NCI-H82 (cell line): Measurements from ENCODE around the gene UQCR11.
A peak's percentile ranks its signal among the peaks of the same experiment; 100 is the strongest.

Experiments
- DNase-seq: peaks from one replicate; lab custom pipeline; 2025; lab: John Stamatoyannopoulos, UW

Gene UQCR11

DNA sequence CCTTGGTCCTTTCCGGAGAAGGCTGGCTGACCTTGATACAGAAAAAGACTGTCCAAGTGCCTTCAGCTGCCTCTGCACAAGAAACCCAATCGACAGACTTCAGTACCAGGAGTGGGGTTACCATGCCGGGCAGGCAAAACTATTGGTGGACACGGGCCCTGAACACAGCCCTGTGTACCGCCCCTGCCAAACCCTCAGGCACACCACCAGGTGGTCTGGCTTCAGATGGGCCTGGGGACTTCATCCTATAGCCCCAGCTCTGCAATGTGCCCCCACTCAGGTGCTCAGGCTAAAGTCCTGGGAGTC lies 29.6 kb upstream of the UQCR11 start:
- DNase-seq, result no peak

DNA sequence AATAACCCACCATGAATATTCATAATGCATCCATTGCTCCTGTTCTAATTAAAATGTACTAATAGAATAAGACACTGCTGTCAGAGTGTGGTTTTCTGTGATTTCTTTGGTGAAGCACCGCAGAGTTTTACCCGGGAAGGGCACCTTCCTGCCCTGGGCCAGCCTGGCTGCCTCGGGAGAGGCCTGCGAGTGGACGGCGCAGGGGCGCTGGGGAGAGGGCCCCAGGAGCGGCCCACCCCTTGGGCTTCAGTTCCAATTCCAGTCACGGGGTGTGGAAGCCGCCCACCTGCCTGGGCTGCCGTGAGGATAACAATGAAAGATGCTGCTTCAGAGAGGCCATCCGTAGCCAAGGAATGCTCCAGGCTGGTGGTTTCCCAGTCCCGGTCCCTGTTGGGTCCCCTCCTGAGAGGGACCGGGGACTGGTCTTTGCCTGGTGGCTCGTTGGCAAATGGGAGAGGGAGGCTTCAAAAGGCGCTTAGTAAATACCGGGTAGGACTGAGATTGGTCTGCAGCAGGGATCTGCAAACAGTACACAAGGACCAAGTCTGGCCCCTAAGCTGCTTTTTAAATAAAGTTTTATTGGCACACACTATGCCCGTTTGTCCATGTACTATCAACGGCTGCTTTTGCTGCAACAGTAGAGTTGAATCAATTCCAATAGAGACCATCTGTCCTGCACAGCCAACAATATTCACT lies 29.1 kb upstream of the UQCR11 start:
- no peak for DNase-seq

DNA sequence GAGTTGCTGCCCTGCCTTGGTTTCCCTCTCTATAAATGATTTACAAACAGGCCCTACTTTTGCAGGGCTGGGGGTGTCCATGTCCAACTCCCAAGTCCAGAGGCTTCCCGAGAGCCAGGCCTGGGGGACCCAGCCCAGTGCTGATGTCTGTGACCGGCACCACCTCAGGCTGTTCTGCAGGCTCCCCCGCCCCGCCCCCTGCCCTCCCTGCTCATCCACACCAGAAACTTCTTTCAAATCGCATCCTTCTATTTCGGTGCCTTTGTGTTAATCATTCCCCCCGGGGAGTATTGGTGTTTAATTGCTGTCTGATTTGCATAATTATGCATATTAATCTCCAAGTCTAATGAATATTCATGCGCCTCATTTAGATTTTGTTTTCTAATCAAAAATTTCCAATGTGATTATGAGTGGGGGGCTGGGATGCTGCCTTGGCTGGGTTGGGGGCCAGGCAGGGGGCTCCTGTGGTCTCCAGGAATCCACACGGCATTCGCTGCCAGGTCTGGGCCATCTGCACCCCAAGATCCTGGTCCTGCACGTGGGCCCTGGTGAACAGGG lies 28.1 kb upstream of the UQCR11 start:
- no peak for DNase-seq

DNA sequence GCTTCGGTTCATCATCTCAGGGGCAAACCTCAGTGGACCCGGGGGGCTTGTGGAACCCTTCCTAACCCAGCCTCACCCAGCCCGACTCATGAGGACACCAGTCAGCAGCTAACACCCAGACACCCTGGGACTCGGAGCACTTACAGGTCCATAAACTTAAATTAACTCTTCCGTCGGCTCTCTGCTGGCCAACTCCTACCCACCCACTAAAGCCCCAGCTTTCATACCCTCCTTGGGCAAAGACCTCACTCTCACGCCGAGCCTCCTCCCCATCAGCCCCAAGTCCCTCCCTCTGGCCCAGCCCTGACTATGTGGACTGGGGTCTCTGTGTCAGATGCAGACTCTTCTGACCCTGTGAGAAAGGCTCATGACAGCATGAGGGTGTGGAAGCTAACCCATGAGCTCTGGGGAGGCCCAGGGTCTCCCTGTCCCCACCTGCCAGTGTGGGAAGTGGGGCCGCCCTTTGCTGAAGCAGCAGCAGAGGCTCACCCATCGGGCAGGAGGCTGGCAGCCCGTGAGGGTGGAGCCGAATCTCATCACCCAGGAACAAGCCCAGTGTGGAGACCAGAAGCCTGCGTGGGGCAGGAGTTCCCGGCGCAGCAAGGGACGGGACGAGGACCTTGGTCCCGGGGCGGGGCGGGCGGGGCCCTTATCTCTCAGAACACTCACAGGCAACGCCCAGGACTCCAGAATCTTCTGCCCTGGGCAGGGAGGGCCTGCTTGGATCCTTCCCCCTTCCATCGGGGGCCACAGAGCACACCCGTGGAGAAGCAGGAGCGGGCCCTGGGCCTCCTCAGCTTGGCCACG lies 27.4 kb upstream of the UQCR11 start:
- no peak for DNase-seq

DNA sequence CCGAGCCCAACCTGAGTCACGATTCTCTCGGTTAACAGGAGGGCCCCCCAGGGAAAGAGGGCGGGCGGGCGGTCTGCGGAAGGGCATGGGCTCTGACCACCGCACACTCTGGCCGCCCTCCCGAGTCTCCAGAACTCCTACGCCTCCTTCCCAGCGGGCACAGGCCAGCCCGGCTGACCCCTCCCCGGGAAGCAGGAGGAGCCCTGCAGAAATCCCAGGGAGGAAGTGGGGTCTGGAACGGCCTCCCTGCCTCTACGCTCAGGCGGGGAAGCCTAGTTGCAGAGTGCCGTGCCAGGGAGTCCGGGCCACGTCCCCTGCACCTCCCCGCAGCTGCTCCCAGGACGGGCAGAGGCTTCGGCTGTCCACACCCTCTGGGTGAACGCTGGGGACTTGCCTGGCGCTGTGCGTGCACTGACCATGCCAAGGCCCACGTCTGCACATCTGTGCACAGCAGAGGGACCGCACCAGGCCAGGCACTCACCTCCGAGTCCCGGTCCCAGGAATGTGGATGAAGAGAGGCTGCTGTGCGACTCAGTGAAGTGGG lies 26.4 kb upstream of the UQCR11 start:
- DNase-seq, result no peak

DNA sequence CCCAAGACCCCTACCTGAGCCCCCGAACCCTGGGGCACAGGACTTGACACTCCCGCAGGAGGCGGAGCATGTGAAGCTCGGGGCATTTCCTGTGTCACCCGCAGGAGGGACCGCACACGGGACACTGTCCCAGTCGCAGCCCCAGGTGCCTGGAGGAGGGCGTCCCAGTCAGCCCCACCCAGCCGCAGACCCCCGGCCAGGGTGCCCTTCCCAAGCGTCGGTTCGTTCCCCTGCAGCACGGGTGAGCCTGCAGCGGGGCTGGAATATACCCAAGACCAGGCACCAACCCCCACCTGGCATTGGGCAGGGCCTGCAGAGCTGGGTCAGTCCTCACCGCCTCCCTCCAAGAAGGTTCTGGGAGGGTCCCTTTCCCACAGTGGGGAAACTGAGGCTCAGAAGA lies 25.5 kb upstream of the UQCR11 start:
- DNase-seq, result no peak

DNA sequence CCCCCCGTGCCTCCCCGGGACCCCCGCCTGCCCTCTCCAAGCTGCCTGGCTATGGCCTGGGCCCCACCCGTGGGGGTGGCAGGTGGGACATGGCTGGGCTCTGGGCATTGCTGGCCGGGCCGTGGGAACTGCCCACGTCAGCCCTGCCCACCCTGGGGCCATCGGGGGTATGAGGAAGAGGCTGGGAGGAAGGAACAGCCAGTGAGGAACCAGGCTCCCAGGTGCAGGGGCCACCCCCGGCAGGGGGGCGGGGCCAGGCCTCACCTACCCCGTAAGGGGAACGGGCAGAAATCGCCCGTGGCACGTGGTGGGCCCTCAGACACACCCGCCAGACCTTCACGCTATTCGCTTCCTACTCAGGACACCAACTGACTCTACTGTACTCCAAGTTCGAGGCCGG lies 24.8 kb upstream of the UQCR11 start:
- no peak for DNase-seq

DNA sequence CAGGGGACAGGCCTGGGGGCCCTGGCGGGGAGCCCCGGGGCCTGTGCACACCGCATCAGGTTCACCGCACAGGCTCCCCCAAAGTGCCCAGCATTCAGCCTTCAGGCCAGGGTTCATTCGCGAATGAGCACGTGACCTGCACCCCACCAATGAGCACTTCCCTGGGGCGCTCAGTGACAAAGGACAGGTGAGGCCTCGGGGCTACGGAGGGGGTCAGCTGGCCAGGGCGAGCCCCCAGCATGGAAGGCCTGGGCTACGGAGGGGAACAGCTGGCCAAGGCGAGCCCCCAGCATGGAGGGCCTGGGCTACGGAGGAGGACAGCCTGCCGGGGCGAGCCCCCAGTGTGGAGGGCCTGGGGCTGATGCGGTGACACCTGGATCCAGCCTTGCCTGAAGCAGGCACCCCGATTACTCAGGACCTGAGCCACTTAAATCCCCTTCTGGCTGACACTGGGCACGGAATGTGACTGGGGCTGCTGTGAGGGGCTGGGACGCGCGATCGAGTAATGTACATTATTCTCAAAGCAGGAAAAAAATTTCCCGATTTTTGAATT lies 24.1 kb upstream of the UQCR11 start:
- no peak for DNase-seq

DNA sequence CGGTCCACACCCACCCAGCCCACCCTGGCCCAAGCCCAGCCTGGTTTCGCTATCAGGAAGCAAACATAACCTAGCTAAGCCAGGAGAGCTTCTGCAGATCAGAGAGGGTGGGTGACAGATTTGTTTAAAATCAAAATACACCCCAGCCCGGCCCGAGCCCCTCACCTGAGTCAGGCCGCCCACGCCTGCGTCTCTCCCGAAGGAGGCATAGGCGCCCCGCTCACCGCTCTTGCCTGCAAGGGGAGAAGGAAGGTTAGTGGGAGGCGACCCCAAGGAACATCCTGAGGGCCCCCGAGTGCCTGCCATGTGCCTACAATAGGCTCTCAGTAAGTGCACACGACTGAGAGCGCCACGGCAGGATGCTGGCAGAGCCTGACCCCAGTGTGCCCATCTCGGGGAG lies 21.9 kb upstream of the UQCR11 start:
- DNase-seq, result no peak

DNA sequence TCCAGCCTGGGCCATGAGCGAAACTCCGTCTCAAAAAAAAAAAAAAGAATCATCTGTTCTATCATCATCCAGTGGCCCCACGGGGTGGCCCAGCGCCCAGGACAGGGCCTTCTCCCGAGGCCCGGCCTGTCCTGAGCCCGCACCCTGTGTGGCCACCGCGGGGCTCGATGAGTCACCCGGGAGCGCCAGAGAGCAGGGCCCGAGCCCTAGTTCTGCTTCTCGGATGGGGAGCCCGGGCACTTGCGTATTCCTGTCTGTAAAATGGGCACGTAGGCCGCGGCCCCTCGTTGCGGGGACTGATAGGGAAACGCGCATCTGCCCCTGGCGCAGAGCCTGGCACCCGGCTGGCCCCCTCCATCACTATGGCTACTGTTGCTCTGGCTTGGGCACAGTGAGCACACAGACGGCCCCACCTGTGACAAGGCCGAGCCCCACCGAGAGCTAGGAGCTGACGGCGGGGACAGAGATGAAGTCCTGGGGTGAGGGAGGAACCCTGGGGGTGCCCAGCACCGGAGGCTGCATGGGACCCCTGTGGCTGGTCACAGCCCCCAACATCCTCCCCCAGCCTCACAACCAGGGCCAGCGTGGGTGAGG lies 21.3 kb upstream of the UQCR11 start:
- no peak for DNase-seq

DNA sequence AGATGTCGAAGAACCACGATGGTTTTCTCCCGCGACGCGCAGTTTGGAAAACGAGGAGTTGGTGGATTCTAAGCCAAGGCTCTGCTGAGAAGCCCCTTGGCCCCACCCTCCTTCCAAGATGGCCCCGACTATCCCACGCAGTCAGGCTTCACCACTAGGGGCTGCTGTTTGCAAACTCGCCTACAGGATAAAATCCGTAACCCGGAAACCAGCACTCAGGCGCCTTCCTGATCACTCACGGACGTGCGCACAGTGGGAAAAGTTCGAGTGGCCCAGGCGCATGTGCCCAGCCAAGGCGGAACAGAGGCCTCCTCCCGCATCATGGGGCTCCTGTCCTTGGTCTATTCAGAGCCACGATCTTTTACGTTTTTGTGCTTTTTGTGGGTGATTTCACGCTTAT lies 19.2 kb upstream of the UQCR11 start:
- DNase-seq, result peak; percentile 78

DNA sequence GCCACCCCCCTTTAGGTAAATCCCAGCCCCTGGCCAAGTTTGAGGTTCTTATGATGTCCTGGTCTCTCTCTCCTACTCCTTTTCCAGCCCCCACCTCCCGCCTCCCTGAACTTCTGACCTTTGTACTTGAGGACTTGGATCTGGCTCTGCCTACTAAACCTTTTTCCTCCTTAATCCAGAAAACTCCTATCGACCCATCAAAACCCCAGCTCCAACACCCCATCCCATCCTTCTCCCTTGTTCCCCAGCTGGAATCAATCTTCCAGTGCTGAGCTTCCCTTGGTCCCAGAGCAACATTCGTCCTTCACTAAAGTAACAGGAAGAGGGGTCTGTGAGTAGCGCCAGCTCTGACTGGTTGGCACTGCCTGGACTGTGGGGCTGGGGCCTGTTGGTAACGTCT lies 17.3 kb upstream of the UQCR11 start:
- no peak for DNase-seq

DNA sequence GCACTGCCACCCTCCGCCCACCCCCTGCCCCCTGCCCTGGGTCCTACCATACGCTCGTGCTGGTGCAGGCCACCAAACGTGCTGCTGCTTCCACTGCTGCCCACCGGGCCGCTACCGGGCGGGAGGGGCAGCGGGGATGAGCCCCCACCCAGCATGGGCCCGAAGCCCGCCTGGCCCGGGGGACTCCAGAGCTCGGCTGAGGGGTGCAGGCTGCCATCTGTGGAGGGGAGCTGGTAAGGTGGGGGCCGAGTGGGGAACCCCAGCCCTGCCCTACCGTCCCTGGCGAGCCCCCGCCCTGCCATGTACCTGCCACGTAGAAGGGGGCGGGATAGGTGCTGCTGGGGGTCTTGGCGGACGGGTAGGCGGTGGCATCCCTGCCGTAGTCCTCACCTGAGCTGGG lies 16.7 kb upstream of the UQCR11 start:
- no peak for DNase-seq

DNA sequence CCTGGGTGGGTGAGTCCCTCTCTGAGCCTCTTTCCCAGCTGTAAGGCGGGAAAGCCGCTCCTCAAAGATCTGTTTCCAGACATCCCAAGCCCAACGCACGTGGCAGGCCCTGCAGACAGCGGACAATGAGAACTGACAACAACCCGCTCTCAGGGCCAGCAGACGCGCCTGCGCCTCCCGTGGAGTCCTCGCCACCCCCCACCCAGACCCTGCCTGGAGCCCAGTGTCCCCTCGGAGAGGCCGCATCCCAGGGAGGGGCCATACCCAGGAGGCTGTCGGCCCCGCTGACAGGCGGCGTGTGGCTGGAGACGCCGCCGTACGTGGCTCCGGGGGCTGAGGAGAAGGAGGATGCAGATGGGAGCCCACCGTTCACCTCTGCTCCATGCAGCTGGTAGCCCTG lies 16.3 kb upstream of the UQCR11 start:
- no peak for DNase-seq

DNA sequence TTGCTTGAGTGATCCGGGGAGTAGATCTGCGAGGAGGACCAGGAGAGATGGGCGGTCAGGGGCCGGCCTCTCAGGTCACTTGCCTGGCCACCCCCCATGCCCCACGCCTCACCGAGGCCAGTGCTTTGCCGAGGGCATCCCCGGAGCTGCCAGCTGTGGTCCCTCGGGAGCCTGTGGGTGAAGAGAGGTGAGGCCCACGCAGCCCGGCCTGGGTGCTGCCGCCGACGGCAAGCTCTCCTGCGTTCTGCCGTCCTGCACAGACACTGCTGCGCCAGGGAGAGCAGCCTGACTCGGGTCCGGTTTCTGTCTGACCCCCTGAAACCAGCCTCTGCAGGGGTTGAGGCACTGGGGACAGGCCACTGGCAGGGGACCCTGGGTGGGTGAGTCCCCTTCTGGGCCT lies 15.8 kb upstream of the UQCR11 start:
- DNase-seq, result no peak

DNA sequence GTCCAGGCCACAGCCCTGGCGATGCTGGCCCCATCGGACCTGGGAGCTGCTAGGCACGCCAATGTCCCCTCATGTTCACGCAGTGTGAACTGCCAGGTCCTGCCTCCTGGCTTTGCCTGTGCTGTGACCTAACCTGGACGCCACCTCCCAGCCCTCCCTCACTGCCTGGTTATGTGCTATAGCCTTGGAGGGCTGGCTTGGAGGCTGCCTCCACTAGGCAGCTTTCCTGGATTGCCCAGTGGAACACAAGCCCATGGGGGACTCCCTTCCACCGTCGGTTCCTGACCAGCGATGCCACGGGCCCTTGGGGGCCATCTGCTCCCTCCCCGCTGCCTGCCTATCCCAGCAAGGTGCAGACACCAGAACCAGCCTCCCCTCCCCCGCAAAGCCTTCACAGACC lies 15.2 kb upstream of the UQCR11 start:
- DNase-seq, result no peak

DNA sequence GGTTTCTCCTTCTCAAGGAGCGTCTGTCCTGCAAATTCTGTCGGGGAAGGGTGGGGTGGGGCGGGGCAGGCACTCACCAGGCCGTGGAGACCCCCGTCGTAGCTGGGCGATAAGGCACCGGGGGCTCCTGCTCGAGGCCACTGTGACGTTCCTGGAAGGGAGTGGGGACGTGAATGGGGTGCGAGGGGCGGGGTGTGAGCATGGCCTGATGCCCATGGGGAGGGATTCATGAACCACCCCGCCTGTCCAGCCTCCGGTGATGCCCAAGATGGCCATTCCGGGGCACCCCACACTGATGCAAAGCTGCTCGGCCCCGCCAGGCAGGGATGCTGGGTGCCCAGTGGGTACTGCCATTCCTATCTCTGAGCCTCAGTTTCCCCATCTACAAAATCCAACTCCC lies 14.4 kb upstream of the UQCR11 start:
- no peak for DNase-seq

DNA sequence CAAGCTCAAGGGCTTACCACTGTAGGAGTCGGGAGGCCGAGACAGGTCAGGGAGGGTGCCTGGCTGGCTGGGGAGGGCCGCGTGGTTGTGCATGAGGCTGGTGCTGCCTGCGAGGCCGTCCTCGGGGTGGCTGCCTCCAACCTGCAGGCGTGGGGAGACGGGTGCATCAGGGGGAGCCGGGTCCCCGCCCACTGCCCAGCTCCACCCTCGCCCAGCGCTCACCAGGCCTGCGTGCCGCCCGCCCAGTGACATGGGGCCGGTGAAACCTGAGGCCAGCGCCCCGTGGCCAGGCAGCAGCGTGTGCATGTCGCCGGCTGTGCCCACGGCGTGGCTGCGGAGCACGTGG lies 13.8 kb upstream of the UQCR11 start:
- DNase-seq, result no peak

DNA sequence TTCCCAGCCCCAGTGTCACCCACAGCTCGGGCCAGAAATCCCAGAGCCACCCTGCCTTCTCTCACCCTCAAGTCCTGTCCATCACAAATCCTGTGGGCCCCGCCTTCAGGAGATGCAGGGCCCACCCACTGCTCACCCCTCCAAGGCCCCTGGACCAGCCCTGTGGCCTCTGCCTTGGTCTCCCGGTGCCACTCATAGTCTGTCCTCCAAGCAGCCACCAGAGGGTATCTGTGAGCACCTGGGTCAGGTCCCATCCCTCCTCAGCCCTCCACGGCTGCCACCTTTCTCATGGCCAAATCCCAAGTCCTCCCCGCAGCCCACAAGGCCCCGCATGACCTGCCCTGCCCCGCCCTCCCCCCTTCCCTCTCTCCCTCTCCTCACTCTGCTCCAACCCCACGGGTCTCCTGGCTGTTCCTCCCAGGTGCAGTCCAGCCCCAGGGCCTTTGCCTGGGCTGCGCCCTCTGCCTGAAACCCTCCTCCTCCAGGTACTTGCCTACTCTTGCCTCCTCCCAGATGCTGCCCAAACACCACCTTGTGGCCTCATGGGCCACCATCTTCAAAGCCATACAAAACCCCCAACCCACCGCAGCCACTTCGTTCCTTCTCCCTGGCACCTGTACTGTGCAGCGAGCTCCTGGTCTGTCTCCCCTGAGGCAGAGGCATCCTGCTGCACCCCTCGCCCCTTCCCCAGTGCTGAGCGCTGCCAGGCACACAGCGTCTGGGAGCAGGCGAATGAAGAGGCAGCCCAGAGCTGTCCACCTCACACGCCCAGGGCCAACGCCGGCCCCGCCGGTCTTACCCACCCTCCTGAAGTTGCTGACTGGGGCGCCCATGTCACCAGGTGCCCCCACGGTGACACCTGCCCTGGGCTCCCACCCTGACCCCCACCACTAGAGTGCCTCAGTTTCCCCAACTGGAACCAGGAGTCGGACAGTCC lies 13.2 kb upstream of the UQCR11 start:
- peak; percentile 60 for DNase-seq

DNA sequence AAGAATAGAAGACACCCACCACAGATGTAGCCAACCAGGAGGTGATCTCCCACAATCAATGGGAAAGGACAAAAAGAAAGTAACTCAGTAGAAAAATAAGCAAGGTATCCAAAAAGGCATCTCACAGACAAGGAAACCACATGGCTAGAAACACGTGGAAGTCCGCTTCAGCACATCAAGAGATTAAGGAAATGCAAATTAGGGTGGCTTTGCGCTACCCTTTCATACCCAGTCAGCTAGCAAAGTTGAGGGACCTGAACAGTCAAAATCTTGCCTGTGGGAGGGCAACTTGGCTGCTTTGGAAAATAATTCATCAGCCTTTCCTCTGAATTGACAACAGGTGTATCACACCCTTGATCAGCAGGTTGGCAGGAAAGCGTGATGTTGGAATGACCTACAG lies 11.6 kb upstream of the UQCR11 start:
- no peak for DNase-seq

DNA sequence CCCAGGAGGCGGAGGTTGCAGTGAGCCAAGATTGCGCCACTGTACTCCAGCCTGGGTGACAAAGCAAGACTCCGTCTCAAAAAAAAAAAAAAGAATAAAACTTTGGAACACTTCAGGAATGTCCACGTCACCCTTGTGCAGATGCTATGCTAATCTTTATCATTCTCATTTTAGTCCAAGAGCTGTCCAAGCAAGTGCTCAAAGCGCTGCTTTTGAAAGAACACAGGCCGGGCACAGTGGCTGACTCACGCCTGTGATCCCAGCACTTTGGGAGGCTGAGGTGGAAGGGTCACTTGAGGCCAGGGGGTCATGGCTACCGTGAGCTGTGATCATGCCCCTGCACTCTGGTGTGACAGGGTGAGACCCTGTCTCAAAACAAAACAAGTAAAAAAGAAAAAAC lies 11.1 kb upstream of the UQCR11 start:
- DNase-seq, result no peak
